ENCODE measurements around the gene RASD1.

RASD1 gene

DNA sequence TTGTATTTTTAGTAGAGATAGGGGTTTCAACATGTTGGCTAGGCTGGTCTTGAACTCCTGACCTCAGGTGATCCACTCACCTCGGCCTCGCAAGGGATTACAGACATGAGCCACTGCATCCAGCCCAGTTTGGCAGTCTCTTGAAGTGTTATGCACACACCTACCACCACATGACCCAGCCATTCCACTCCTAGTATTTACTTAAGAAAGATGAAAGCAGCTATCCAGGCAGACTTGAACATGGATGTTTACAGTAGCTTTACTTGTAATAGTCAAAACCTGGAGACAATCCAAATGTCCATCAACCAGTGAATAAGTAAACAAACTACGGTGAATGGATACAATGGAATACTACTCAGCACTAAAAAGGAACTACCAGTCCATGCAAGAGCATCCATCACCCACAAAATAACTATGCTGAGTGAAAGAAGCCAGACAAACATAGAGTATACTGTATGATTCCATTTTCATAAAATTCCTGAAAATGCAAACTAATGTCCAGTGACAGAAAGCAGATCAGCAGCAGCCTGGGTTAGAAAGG lies 37.8 kb upstream of the RASD1 start:
- no peak for TF ChIP-seq CTCF (IDR thresholded peaks at IDR 0.05; ENCODE audit: extremely low read depth, missing control alignments)
- no peak for DNase-seq (ENCODE audit: low spot score)

- no peak for TF ChIP-seq CTCF (IDR thresholded peaks at IDR 0.05; ENCODE audit: extremely low read depth, missing control alignments)
These were observed 36.8 kb upstream of the RASD1 start for GRCh38 chr17:17532991-17533390.

GRCh38 chr17:17531156-17531555 lies 35.0 kb upstream of the RASD1 start:
- no peak for DNase-seq (ENCODE audit: low spot score)
- TF ChIP-seq CTCF (IDR thresholded peaks at IDR 0.05; ENCODE audit: extremely low read depth, missing control alignments), result no peak

More at GRCh38 chr17:17532991-17533390, 36.8 kb upstream of the RASD1 start:
- no peak for DNase-seq (ENCODE audit: low spot score)

GRCh38 chr17:17528696-17529652 lies 32.8 kb upstream of the RASD1 start:
- no peak for DNase-seq (ENCODE audit: low spot score)
- no peak for TF ChIP-seq CTCF (IDR thresholded peaks at IDR 0.05; ENCODE audit: extremely low read depth, missing control alignments)

DNA sequence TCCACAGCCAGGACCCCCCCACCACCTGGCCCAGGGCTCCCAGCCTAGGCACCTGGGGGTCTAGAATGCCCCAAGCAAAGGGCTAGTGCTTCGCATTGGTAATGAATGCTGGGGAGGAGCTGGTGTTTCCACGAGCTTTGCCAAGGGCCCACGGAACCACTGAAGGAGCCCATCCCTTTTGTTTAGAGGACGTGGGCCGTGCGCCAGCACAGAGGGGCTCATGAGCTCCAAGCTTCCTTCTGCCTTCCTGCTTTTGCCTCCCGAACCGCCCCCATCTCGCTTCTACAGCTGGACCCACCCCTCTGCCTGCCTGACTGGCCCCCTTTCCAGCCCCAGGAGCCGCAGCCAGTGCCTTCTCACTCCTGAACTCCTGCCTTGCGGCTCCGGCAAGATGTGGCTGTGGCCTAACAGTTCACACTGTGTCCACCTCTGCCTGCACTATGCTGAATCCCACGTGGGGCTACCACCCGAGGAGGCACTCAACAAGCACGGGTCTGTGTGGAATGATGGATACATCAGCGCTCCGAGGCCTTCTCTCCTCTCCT lies 31.8 kb upstream of the RASD1 start:
- DNase-seq (ENCODE audit: low spot score), result no peak
- no peak for TF ChIP-seq CTCF (IDR thresholded peaks at IDR 0.05; ENCODE audit: extremely low read depth, missing control alignments)

DNA sequence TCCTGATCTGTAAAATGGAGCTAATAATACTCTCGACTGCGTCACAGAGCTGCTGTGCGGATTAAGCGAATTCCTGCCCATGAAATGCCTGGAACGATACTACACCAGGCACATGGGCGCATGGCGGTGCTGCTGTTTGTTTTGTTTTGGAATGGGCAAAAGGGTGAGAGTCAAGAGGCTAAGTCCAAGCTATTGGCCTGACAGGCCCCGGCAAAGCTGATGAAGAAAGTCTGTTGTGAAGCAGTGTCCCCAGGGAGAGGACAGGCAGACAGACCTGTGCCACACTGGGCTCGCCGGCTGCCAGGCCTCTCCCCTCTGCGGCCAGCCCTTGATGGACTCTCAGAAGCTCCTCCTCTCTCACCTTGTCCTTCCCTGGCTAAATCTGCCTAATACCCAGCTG lies 31.3 kb upstream of the RASD1 start:
- no peak for DNase-seq (ENCODE audit: low spot score)
- TF ChIP-seq CTCF (IDR thresholded peaks at IDR 0.05; ENCODE audit: extremely low read depth, missing control alignments), result no peak

DNA sequence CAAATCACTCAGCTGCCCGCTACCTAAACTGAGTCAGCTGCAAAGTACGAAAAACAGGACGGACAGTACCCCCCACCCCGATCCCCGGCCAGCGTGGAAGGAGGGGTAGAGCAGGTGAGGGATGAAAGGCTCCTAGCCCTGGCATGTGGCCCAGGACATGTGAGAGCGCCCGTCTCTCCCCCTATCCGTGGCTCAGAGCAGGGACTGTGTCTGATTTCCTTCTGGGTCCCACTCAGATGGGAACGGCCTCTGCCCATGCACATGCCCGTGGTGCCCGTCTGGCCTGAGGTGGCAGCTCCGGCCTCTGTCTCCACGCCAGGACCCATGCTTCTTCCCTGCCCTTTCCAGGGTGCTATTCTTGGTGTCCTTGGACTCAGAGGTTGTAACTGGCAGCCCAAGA lies 30.2 kb upstream of the RASD1 start:
- TF ChIP-seq CTCF (IDR thresholded peaks at IDR 0.05; ENCODE audit: extremely low read depth, missing control alignments), result no peak
- no peak for DNase-seq (ENCODE audit: low spot score)
